Parathyroid adenoma (tissue), 2 donors: Measurements from ENCODE around the gene C2orf80.
"Not testable (repeated sequence)": the region's sequence is repeated elsewhere in the genome, so short reads cannot be mapped to it uniquely, and the experiment has no call there.

Experiments used
- H2AFZ ChIP-seq: fragments of 300-600 bp; sonication (generic); one replicate; pipeline ENCODE4 v1.7.0; 2017; ENCODE audit warnings: antibody characterized with exemption, mild to moderate bottlenecking
- H3K27ac ChIP-seq: fragments of 300-600 bp; sonication (generic); one replicate; pipeline ENCODE4 v1.7.0; 2017
- H3K27me3 ChIP-seq: fragments of 300-600 bp; sonication (generic); one replicate; pipeline ENCODE4 v1.7.0; 2017; ENCODE audit warnings: low read length; ENCODE audit not compliant: control insufficient read depth, insufficient read depth
- H3K36me3 ChIP-seq: fragments of 300-600 bp; sonication (generic); one replicate; pipeline ENCODE4 v1.7.0; 2017; ENCODE audit warnings: low read length; ENCODE audit not compliant: control insufficient read depth, insufficient read depth
- H3K4me1 ChIP-seq: fragments of 300-600 bp; sonication (generic); one replicate; pipeline ENCODE4 v1.7.0; 2017; ENCODE audit warnings: control low read depth
- H3K4me2 ChIP-seq: fragments of 300-600 bp; sonication (generic); one replicate; pipeline ENCODE4 v1.7.0; 2017; ENCODE audit warnings: low read length
- H3K4me3 ChIP-seq: fragments of 300-600 bp; sonication (generic); one replicate; pipeline ENCODE4 v1.7.0; 2017; ENCODE audit warnings: low read depth, low read length
- H3K79me2 ChIP-seq: fragments of 300-600 bp; sonication (generic); one replicate; pipeline ENCODE4 v1.7.0; 2017; ENCODE audit warnings: control low read depth
- H3K9ac ChIP-seq: fragments of 300-600 bp; sonication (generic); one replicate; pipeline ENCODE4 v1.7.0; 2017; ENCODE audit warnings: mild to moderate bottlenecking
- H3K9me3 ChIP-seq: fragments of 300-600 bp; sonication (generic); one replicate; pipeline ENCODE4 v1.7.0; 2017; ENCODE audit warnings: low read length; ENCODE audit not compliant: control insufficient read depth
- CTCF ChIP-seq: fragments of 300-600 bp; sonication (generic); IDR thresholded peaks from one replicate; pipeline ENCODE4 v1.7.0; 2017; ENCODE audit warnings: antibody characterized with exemption, mild to moderate bottlenecking
- donor health status: primary hyperparathyroidism.

The C2orf80 gene

DNA sequence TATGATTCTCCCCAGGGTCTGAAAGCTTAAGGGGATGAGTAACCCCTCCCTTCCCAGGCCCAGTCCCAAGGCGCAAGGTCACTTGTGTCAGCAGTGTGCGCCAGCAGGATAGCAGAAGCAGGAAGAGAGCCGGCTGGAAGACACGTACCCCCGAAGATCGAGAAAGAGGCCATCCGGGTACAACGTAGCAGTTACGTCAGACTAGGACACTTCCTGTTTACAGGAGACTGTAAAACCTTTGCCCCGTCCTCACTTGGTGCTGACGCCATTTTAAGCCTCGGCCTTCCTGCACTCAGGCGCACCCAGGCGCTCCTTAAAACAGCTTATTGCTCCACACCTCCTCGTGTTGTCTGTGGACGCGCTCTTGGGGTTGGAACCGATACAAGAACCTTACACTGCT lies 50.4 kb downstream of the C2orf80 start:
- no peak overlapping the region for H3K4me2 ChIP-seq
- TF ChIP-seq CTCF = no peak
- no peaks in the 10 kb centered on the region for H3K79me2 ChIP-seq
- no peak overlapping the region for H2AFZ ChIP-seq
- H3K27ac ChIP-seq = no peak overlapping the region
- no peaks in the 10 kb centered on the region for H3K9me3 ChIP-seq
- no peaks in the 10 kb centered on the region for H3K36me3 ChIP-seq
- H3K27me3 ChIP-seq = no peaks in the 10 kb centered on the region
- no peak overlapping the region for H3K9ac ChIP-seq
- no peak overlapping the region for H3K4me3 ChIP-seq
- no peaks in the 10 kb centered on the region for H3K4me1 ChIP-seq

DNA sequence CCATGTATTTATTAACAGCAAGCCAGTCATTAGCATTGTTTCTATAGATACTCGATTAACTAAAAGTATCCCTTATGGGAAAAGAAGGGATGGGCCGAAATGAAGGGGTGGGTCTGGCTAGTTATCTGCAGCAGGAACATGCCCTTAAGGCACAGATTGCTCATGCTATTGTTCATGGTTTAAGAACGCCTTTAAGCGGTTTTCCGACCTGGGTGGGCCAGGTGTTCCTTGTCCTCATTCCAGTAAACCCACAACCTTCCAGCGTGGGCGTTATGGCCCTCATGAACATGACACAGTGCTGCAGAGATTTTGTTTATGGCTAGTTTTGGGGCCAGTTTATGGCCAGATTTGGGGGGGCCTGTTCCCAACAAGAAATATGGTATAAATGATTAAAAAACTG lies 51.5 kb downstream of the C2orf80 start:
- H2AFZ ChIP-seq, H3K27me3 ChIP-seq, H3K9me3 ChIP-seq, H3K27ac ChIP-seq, H3K36me3 ChIP-seq, H3K4me1 ChIP-seq, H3K9ac ChIP-seq, H3K4me2 ChIP-seq, H3K4me3 ChIP-seq, H3K79me2 ChIP-seq: not testable (repeated sequence)

DNA sequence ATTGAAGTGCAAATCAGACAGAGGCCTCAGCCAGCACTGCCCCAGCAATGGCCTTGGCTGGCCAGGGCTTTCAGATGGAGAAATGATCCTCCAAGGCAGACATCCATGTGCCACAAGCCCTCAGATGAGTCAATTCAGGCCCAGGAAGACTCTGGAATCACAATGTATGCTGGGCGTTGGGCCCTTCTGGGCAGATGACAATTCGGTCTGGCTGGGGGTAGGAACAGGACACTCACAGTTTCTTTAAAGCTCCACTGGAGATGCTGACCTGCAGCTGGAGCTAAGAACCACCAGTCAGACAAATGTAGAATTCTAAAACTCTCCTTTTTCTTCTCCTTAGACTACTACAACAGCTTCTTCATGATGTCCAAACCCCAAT lies 53.1 kb downstream of the C2orf80 start:
- no peak overlapping the region for H2AFZ ChIP-seq
- no peak overlapping the region for H3K4me3 ChIP-seq
- no peak overlapping the region for H3K27ac ChIP-seq
- H3K27me3 ChIP-seq = no peaks in the 10 kb centered on the region
- no peaks in the 10 kb centered on the region for H3K36me3 ChIP-seq
- no peaks in the 10 kb centered on the region for H3K79me2 ChIP-seq
- TF ChIP-seq CTCF = no peak
- H3K4me1 ChIP-seq = no peaks in the 10 kb centered on the region
- H3K9ac ChIP-seq = no peak overlapping the region
- no peak overlapping the region for H3K4me2 ChIP-seq
- H3K9me3 ChIP-seq = no peaks in the 10 kb centered on the region

DNA sequence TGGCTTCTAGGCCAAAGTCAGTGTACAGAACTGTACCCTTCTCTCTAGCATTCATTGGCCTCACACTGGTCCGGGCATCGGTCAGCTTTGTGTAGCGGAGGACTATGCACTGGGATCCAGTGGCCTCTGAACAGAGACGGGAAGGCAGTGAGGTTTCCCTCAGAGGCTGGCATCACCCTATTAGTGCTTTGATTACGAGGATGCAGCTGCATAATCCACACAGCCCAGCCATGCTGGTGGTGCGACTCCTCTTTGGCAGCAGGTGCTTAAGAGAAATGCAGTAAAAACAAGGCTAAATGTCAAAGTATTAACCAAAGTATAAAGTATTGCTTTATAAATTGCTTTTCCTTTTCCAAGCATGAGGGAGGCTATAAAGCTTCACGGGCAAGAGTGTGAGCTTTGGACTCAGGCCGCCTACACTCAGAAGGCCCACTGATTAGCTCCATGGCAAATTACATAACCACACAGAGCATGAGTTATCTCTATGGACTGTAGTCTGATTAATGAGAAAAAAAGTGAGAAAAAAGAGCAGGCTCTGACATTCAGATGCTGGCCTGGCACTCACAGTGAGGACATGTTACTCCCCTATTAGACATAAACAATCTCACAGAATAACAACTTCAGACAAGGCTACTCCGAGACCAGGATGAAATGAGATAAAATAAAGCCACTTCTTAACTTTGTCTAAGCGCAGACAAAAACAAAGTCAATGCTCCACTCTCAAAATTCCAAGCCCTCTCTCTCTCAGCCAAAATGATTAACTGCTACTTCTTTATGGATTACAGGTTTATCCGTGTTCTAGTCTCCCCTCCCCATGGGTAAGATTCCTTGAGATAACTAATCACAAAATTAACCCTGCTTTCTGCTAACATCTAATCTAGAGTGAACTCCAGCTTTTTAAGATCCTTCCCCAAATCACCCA lies 53.8 kb downstream of the C2orf80 start:
- no peaks in the 10 kb centered on the region for H3K36me3 ChIP-seq
- no peaks in the 10 kb centered on the region for H3K79me2 ChIP-seq
- H3K27ac ChIP-seq = no peak overlapping the region
- H2AFZ ChIP-seq = no peak overlapping the region
- no peaks in the 10 kb centered on the region for H3K9me3 ChIP-seq
- no peaks in the 10 kb centered on the region for H3K4me1 ChIP-seq
- TF ChIP-seq CTCF = no peak
- no peaks in the 10 kb centered on the region for H3K27me3 ChIP-seq
- H3K4me3 ChIP-seq = no peak overlapping the region
- no peak overlapping the region for H3K4me2 ChIP-seq
- no peak overlapping the region for H3K9ac ChIP-seq

DNA sequence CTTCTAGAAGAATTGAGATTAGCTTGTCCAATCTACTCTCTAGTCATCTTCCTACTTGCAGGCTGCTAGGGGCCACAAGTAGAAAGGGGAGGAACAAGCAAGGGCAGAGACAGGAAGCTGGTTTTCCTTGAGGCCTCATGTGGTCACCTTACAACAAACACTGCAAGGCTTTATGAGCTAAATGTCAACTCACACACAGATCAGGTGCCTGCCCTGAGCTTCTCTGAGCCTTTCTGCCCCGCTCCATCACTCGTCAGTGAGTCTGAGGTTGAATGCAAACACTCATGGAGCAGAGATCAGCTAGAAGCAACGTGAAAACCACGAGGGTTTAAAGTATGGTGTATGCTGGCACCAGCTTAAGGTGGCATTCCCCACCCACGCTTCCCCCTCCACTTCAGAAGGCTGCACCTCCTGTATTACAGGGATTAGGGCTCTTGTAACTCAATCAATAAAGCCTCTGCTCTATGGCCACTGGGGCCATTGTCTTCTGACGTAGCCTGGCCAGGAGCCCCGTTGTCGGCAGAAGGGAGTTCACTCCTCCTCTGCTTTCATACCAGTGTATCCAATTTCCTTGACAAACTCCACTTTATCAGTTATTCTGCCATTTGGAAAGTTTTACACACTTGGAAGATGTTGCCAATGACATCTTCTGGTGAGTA lies 54.8 kb downstream of the C2orf80 start:
- H3K4me1 ChIP-seq = no peaks in the 10 kb centered on the region
- H3K9me3 ChIP-seq = no peaks in the 10 kb centered on the region
- H2AFZ ChIP-seq = no peak overlapping the region
- H3K4me2 ChIP-seq = no peak overlapping the region
- H3K79me2 ChIP-seq = no peaks in the 10 kb centered on the region
- TF ChIP-seq CTCF = no peak
- no peaks in the 10 kb centered on the region for H3K36me3 ChIP-seq
- no peak overlapping the region for H3K4me3 ChIP-seq
- H3K9ac ChIP-seq = no peak overlapping the region
- H3K27me3 ChIP-seq = no peaks in the 10 kb centered on the region
- no peak overlapping the region for H3K27ac ChIP-seq
